Stomach (tissue), 9 donors: ENCODE measurements around the gene TELO2. TPM values are rescaled to one million over a fixed set of nuclear protein-coding genes. Genes with fewer than 3 reads are reported as not detected.

ENCODE experiments used
- DNase-seq, 2 donors: peaks; one replicate each; pipeline versions ENCODE4 v3.0.0 to v3.0.0-alpha.2; 2013 to 2019
- H3K27ac ChIP-seq, 5 donors: fragments of 200-600 bp in 4 of 5; sonication (generic) in 4 of 5; one replicate each; pipeline ENCODE4 v1.5.1; 2013 to 2019; ENCODE audit warnings: mild to moderate bottlenecking in 1 of 5, moderate library complexity in 1 of 5
- H3K27me3 ChIP-seq, 3 donors: fragments of 200-600 bp; sonication (generic); one replicate each; pipeline ENCODE4 v1.5.1; 2017 to 2019; ENCODE audit warnings: mixed run types in 1 of 3
- H3K36me3 ChIP-seq, 4 donors: fragments of 200-600 bp; sonication (generic); 1 replicate in 3 of 4; 2 replicates in 1 of 4; pipeline ENCODE4 v1.5.1; 2016 to 2019
- H3K4me1 ChIP-seq, 4 donors: fragments of 200-600 bp; sonication (generic); one replicate each; pipeline ENCODE4 v1.5.1; 2016 to 2019
- H3K4me3 ChIP-seq, 4 donors: fragments of 200-600 bp; sonication (generic) in 3 of 4; one replicate each; pipeline ENCODE4 v1.5.1; 2016 to 2019; ENCODE audit warnings: mild to moderate bottlenecking in 1 of 4
- H3K9me3 ChIP-seq, 4 donors: fragments of 200-600 bp; sonication (generic); one replicate each; pipeline ENCODE4 v1.5.1; 2016 to 2019
- EP300 ChIP-seq: sonication (generic); formaldehyde crosslinking; IDR thresholded peaks from one replicate; pipeline ENCODE4 v1.6.1; 2017; ENCODE audit warnings: antibody characterized with exemption
- POLR2A ChIP-seq, 4 donors: fragments of 450-650 bp; IDR thresholded peaks; one replicate each; pipeline ENCODE4 v1.6.1; 2016; ENCODE audit warnings: antibody characterized with exemption in 4 of 4, control low read depth in 2 of 4, mild to moderate bottlenecking in 1 of 4, moderate library complexity in 1 of 4
- POLR2AphosphoS5 ChIP-seq, 3 donors: sonication (generic); formaldehyde crosslinking; IDR thresholded peaks; one replicate each; pipeline ENCODE4 v1.6.1; 2016; ENCODE audit warnings: antibody characterized with exemption in 3 of 3
- WGBS, 5 donors: extraction: QIAGEN DNeasy Blood & Tissue Kit in 3 of 5; methylation state at CpG; one replicate each; pipeline versions ENCODE4 v1.1.5 to v1.1.7; 2013 to 2018; 5-methylcytosine and 5-hydroxymethylcytosine counted together
- intact Hi-C: fragments of 100-400 bp; cut with DNase I; formaldehyde crosslinking; loops from one replicate; pipeline ENCODE4 v1.15.1; 2023; ENCODE audit warnings: low total_unique reads
- polyA plus RNA-seq, 3 donors: library from polyadenylated mRNA; stranded (reverse); fragments of 200-250 nt; gene quantifications; one replicate each; pipeline ENCODE4 v1.2.3, GENCODE V29; 2013
- total RNA-seq, 5 donors: library from RNA; depleted of rRNA; stranded (reverse); fragments of >200 nt; gene quantifications; one replicate each; pipeline versions ENCODE4 v1.1.0 to v1.2.3, GENCODE V29; 2014 to 2016
- TF ChIP-seq, protein P1 (sequence below), 7 experiments: fragments of 450-650 bp in 4 of 7; fragments of 200-600 bp in 3 of 7; sonication (generic) in 3 of 7; IDR thresholded peaks; one replicate each; pipeline ENCODE4 v1.5.1; 2016 to 2019; ENCODE audit warnings: antibody characterized with exemption in 7 of 7, control low read depth in 2 of 7, mild to moderate bottlenecking in 1 of 7
- donor health status: healthy with polysubstance abuse.
- donor health status: Bipolar disorder and iron deficiency.
- donor health status: healthy.

The TELO2 gene
- total and polyA plus RNA-seq, 8 donors, result 12.4 to 107 (median 32.1) TPM

DNA sequence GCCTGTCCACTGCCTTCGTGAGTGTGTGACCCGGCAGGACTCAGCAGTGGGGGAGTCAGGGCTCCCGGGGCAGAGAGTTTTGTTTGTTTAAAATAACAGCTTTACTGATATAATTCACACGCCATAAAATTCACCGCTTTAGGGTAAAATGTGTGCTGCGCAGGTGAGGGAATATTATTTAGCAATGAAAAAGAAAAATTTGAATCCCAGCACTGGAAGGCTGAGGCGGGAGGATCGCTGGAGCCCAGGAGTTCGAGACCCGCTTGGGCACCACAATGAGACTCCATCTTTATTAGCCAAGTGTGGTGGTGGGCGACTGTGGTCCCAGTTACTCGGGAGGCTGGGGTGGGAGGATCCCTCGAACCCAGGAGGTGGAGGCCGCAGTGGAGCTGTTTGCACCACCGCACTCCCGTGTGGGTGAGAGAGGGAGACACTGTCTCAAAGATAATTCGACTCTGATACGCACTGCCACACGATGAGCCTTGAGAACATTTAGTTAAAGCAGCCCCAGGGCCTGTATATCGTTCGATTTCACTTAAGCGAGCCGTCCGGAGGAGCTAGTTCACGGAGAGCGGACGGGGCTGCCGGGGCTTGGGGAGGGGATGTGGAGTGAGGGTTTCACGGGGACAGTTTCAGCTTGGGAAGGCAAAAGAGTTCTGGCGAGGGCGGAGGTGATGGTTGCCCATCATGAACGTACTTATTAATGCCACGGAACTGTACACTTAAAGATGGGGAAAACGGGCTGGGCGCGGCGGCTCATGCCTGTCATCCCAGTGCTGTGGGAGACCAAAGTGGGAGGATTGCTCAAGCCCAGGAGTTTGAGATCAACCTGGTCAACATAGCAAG is 10.2 kb downstream of the TELO2 start:
- Histone ChIP-seq H3K36me3 (peaks cover 47 to 91% (median 87%) of the 10 kb centered on the region in 4 donors), H3K27ac (no peak overlapping the region), H3K4me3 (no peak overlapping the region), H3K9me3 (no peaks in the 10 kb centered on the region), H3K27me3 (no peaks in the 10 kb centered on the region), H3K4me1 (no peaks in the 10 kb centered on the region)
- WGBS, 5 donors, result 94 to 98% (median 96%) methylated on average over 35 to 37 of the region's 37 CpGs
- DNase-seq, result no peak
- intact Hi-C loops, result no loop called here
- TF ChIP-seq EP300 (no peak), POLR2AphosphoS5 (IDR thresholded peaks at IDR 0.05) (no peak), POLR2A (IDR thresholded peaks at IDR 0.05) (no peak)
- TF ChIP-seq, protein P1, sequence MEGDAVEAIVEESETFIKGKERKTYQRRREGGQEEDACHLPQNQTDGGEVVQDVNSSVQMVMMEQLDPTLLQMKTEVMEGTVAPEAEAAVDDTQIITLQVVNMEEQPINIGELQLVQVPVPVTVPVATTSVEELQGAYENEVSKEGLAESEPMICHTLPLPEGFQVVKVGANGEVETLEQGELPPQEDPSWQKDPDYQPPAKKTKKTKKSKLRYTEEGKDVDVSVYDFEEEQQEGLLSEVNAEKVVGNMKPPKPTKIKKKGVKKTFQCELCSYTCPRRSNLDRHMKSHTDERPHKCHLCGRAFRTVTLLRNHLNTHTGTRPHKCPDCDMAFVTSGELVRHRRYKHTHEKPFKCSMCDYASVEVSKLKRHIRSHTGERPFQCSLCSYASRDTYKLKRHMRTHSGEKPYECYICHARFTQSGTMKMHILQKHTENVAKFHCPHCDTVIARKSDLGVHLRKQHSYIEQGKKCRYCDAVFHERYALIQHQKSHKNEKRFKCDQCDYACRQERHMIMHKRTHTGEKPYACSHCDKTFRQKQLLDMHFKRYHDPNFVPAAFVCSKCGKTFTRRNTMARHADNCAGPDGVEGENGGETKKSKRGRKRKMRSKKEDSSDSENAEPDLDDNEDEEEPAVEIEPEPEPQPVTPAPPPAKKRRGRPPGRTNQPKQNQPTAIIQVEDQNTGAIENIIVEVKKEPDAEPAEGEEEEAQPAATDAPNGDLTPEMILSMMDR (IDR thresholded peaks at IDR 0.05), result no peak

DNA sequence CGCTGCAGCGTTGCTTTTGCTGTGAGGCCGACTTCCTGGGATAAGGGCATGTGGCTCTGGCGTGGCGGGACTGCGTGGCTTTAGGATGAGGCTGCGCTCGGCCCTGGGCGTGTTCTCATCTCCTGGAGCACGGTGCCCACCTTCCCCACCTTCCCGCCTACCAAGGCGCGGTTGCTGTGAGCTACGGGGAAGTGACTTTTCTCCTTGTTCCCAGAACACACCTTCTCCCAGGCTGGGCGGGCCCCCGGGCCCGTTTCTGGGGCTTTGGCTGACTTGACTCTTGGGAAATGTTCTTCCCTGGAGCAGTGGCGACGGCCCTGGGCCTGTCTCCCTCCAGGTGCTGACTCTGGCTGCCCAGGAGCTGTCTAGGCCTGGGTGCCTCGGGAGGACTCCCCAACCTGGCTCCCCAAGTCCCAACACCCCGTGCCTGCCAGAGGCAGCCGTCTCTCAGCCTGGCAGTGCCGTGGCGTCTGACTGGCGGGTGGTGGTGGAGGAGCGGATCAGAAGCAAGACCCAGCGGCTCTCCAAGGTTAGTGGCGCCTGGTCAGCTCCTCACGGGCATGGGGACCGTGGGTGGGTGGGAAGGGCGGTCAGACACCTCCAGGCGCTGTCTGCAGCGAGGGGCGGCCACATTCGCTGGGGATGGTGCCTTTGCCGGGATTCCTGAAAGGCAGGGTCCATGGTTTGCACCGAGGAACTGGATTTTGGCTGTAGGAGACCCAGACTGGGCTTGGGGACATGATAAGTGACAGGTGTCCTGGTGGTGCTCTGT is 12.1 kb downstream of the TELO2 start:
- H3K36me3 ChIP-seq, result peaks cover 34 to 91% (median 87%) of the 10 kb centered on the region in 4 donors
- DNase-seq, result no peak
- WGBS, 5 donors, result 92 to 98% (median 94%) methylated on average over 26 to 37 of the region's 37 CpGs

DNA sequence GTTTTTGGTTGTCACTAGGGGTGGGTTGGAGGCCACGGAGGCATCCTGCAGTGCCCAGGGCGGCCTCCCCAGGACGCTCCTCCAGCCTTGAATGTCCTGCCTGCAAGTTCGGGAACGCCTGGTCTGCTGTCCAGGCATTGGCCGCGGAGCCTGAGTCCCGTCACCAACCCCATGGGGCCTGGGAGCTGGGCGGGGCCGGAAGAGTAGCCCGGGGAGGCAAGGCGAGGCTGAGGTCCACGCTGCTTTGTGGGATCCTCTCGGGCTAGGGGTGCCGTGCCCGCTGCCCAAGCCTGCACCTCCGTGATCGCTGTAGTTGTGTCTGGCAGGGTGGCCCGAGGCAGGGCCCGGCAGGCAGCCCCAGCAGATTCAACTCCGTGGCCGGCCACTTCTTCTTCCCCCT is 12.8 kb downstream of the TELO2 start:
- intact Hi-C loops, result no loop called here

More for the DNA sequence above, 12.1 kb downstream of the TELO2 start:
- Histone ChIP-seq H3K9me3 (no peaks in the 10 kb centered on the region), H3K4me3 (no peak overlapping the region), H3K27me3 (no peaks in the 10 kb centered on the region), H3K27ac (no peak overlapping the region), H3K4me1 (peaks cover 0 to 4% (median 1%) of the 10 kb centered on the region in 4 donors)
- intact Hi-C loops, result no loop called here
- no peak for TF ChIP-seq POLR2A (IDR thresholded peaks at IDR 0.05)
- no peak for TF ChIP-seq POLR2AphosphoS5 (IDR thresholded peaks at IDR 0.05)
- TF ChIP-seq, protein P1 (IDR thresholded peaks at IDR 0.05), result no peak
- TF ChIP-seq EP300, result no peak

More for the DNA sequence above, 12.8 kb downstream of the TELO2 start:
- no peaks in the 10 kb centered on the region for H3K27me3 ChIP-seq
- 92 to 96% (median 94%) methylated on average over 7 to 22 of the region's 22 CpGs for WGBS, 5 donors
- no peak overlapping the region for H3K4me3 ChIP-seq
- no peaks in the 10 kb centered on the region for H3K9me3 ChIP-seq
- TF ChIP-seq POLR2A (IDR thresholded peaks at IDR 0.05), result no peak
- TF ChIP-seq EP300, result no peak
- no peak for TF ChIP-seq POLR2AphosphoS5 (IDR thresholded peaks at IDR 0.05)
- TF ChIP-seq, protein P1 (IDR thresholded peaks at IDR 0.05), result no peak
- no peak overlapping the region for H3K27ac ChIP-seq
- H3K4me1 ChIP-seq, result peaks cover 0 to 7% (median 2%) of the 10 kb centered on the region in 4 donors
- DNase-seq, result no peak
- H3K36me3 ChIP-seq, result peaks cover 27 to 91% (median 87%) of the 10 kb centered on the region in 4 donors
